Measurements from ENCODE around the gene CCDC51.

Gene CCDC51

DNA sequence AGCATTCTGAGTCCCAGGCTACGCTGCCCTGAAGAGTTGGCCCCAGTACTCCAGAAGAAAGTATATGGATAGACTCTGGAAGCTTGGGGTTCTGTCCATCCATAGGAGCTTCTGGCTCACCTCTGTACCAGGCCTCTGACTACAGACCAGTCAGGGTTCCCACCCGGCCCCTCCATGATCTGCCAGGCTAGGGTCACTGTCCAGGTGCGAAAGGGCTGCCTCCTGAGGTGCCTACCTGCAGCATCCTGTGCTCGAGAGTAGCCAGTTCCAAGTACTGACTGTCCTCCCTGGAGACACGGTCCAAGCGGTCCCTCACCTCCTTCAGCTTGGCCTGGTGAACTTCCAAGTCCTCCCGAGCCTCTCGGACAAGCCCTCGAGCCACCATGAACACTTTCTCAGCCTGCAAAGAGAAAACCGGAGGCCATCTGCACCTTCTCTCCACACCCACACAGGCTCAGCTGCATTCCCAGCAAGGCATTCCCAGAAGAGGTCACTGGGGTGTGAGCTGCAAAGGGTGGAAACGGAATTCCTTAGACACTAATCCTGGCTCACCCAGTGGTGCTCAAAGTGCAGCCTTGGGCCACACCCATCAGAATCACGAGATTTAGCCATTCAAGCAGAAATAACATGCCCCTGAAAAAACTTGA lies 6.3 kb downstream of the CCDC51 start:
- DNase-seq (ENCODE audit: low spot score) = no peak

- peak; percentile 79 for DNase-seq (ENCODE audit: low spot score)
Measured at GRCh38 chr3:48432411-48433371, 7.2 kb downstream of the CCDC51 start.

- DNase-seq (ENCODE audit: low spot score) = no peak
Measured at GRCh38 chr3:48431224-48432029, 8.5 kb downstream of the CCDC51 start.

DNA sequence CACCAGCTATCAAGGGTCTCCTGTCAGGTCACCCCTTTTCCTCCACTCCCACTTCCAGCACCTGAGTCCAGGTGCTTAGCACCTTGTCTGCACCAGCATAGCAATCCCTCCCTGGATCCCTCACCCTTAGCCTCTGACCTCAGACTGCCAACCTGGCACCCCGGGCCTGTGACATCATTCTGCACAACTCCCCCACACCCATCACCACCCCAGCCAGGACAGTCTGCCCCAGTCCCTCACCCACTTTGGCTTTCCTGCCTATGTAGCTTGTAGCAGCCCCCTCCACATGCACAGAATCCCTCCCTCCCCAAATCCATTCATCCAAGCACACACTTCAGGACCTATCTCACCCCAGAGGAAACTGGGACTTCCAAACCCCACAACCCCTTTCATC lies 9.2 kb downstream of the CCDC51 start:
- DNase-seq (ENCODE audit: low spot score) = no peak

DNA sequence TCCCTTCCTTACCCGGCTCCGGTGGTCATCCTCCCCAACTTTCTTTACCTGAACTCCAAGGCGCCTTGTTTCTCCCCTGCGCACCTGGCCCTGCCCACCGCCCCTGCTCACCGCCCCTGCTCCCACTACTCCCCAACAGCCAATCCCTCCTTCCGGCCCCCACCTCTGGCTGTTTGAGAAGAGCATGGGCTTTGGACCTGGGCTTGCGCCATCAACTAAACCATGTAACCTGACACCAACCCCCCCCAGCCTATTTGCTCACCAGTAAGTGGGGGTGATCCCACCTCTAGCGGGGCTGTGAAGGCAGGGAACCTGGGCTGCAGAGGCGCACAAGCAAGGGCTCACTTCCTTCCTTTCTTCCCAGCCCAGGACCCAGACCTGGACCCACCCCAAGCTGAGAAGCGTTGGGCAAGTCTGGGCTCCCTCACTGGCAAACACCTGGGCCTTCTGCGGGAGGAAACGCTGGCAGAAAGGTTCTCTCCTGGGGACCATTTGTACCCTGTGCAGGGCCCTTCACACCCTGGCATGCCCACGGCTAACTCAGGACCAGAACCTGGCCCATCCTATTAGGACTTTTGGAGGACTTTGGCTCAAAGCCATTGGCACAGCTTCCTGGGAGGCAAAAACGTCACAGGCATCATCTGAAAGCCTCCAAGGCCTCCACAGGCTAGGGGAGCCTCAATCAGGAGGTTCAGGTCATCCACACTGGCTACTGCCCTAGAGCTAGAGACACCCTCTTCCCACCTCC lies 9.8 kb downstream of the CCDC51 start, which contains the start of gene PLXNB1:
Gene PLXNB1 (minus strand): TSS at position 127 of the 748 bp plus-strand sequence. CDS start 5,475 bp downstream, outside the sequence.
- DNase-seq (ENCODE audit: low spot score) = peak; percentile 25

GRCh38 chr3:48429317-48429959 lies 10.5 kb downstream of the CCDC51 start:
- DNase-seq (ENCODE audit: low spot score) = peak; percentile 38

- DNase-seq (ENCODE audit: low spot score) = peak; percentile 32
Measured at GRCh38 chr3:48428572-48429316, 11.2 kb downstream of the CCDC51 start.

DNA sequence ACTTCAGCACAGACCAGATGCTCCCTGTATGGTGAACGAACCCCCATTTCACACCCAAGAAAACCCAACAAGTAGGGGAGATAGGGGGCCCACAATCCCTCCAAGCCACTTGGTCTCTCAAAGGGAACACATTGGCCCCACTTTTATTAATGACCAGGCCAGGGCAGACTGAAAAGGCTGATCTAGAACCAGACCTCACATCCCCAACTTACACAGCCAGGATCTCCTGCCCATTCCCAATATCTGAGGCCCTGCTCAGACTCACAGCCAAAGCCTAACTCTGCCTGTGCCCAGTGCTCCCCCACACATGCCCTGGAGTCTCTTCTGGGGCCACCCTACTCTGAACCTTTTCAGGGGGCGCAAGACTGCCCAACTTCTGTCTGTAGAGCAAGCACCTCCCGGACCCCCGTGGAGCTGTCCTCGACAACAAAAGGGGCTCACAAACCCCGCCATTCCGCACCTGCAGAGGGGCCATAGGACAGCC lies 11.8 kb downstream of the CCDC51 start:
- DNase-seq (ENCODE audit: low spot score) = peak; percentile 22

- no peak for DNase-seq (ENCODE audit: low spot score)
Measured at GRCh38 chr3:48427630-48427962, 12.3 kb downstream of the CCDC51 start.

GRCh38 chr3:48426944-48427629 lies 12.8 kb downstream of the CCDC51 start:
- no peak for DNase-seq (ENCODE audit: low spot score)

GRCh38 chr3:48426401-48426909 lies 13.5 kb downstream of the CCDC51 start:
- peak; percentile 35 for DNase-seq (ENCODE audit: low spot score)

GRCh38 chr3:48425281-48425812 lies 14.6 kb downstream of the CCDC51 start:
- DNase-seq (ENCODE audit: low spot score) = no peak

GRCh38 chr3:48423883-48424695 lies 15.8 kb downstream of the CCDC51 start:
- no peak for DNase-seq (ENCODE audit: low spot score)

- DNase-seq (ENCODE audit: low spot score) = no peak
Measured at GRCh38 chr3:48423241-48423882, 16.6 kb downstream of the CCDC51 start.

- DNase-seq (ENCODE audit: low spot score) = no peak
Measured at GRCh38 chr3:48422681-48423080, 17.2 kb downstream of the CCDC51 start.

GRCh38 chr3:48422272-48422671 lies 17.6 kb downstream of the CCDC51 start:
- no peak for DNase-seq (ENCODE audit: low spot score)

DNA sequence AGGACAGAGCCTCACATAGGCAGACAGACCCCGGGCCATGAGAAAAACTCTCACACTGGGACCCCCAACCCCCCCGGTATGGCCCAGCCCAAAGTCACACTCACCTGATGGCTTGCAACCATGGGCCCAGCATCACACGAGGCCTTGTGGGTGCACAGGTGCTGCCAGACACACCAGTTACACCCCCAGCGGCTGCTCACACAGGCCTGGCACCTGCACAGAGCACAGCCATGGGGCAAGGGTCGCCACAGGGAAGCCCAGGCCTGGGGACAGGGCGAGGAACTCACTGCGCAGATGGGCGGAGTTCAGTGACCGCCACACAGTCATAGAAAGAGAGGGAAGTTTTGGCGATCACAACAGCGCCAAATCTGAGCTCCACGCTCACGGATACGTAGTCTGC lies 19.4 kb downstream of the CCDC51 start:
- no peak for DNase-seq (ENCODE audit: low spot score)

DNA sequence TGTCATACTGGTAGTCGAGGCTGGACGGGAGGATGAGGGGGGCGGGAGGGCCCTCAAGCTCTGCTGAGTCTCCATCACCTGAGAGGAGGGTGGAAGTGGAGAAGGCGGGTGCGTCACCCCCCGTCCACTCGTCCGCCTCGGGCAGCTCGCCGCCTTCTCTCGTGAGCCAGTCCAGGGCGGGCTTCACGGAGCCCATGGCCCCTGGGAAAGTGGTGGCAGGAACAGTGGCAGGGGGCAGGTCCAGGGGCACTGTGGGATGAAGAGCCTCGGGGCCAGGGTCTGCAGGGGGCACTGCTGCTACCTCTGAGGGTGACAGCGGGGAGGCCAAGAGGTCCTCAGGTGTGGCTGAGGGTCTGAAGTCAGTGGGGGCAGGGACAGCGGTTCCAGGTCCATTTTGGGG lies 20.3 kb downstream of the CCDC51 start:
- DNase-seq (ENCODE audit: low spot score) = no peak
